Left ventricle myocardium superior (tissue), 1 donor: ENCODE results near the gene OAT. TPM values are rescaled to one million over a fixed set of nuclear protein-coding genes. Genes with fewer than 3 reads are reported as not detected.

Experiments used
- ATAC-seq: fragments of 200-7000 bp; cut with Tn5 transposase; one replicate; pipeline ENCODE4 v1.9.1; 2020; ENCODE audit warnings: mild to moderate bottlenecking, moderate library complexity
- DNase-seq: peaks from one replicate; pipeline ENCODE4 v3.0.0-alpha.2; 2020
- intact Hi-C: fragments of 100-400 bp; cut with micrococcal nuclease; formaldehyde crosslinking; loops from one replicate; pipeline ENCODE4 v1.11.0; 2022
- long read RNA-seq: library from polyadenylated mRNA; unstranded; transcript quantifications from one replicate; pipeline ENCODE4 v2.0.0, GENCODE V29; 2021
- total RNA-seq: library from RNA; stranded (reverse); fragmentation: NEBNext Ultra II Directional; extraction: Animal tissue kit (Norgen Biotek cat#: 25700); gene quantifications from one replicate; pipeline ENCODE4 v1.2.1, GENCODE V29; 2021
- donor health status: DM: no; HTN: yes; CAD: no; lungs with severe emphysema.

Gene OAT
- 22.7 TPM for total RNA-seq
- long read RNA-seq, transcript OAT-201 (10 exons, 2,048 nt), result major isoform, 45 of 48 reads
- long read RNA-seq, partial matches to known transcripts, result 0 of 48 reads
- long read RNA-seq, other reads (novel, unspliced or antisense), result 1 of 48 reads

GRCh38 chr10:124418726-124419501 is at the start of gene OAT:
TSS of gene OAT (minus strand) at chr10:124418923. CDS start at chr10:124412171, 6,752 bp downstream.
- intact Hi-C loops, result no loop called here
- DNase-seq, result peak; percentile 98
- peak; percentile 99 for ATAC-seq

GRCh38 chr10:124467165-124467564 is 48.4 kb upstream of the OAT start:
- ATAC-seq, result no peak
- no peak for DNase-seq
- intact Hi-C loops, result no loop called here

GRCh38 chr10:124465777-124466488 is 47.2 kb upstream of the OAT start:
- intact Hi-C loops, result no loop called here
- no peak for ATAC-seq

GRCh38 chr10:124465003-124465776 is 46.5 kb upstream of the OAT start:
- no peak for DNase-seq
- intact Hi-C loops, result no loop called here
- ATAC-seq, result no peak

More at GRCh38 chr10:124465777-124466488, 47.2 kb upstream of the OAT start:
- DNase-seq, result no peak

DNA sequence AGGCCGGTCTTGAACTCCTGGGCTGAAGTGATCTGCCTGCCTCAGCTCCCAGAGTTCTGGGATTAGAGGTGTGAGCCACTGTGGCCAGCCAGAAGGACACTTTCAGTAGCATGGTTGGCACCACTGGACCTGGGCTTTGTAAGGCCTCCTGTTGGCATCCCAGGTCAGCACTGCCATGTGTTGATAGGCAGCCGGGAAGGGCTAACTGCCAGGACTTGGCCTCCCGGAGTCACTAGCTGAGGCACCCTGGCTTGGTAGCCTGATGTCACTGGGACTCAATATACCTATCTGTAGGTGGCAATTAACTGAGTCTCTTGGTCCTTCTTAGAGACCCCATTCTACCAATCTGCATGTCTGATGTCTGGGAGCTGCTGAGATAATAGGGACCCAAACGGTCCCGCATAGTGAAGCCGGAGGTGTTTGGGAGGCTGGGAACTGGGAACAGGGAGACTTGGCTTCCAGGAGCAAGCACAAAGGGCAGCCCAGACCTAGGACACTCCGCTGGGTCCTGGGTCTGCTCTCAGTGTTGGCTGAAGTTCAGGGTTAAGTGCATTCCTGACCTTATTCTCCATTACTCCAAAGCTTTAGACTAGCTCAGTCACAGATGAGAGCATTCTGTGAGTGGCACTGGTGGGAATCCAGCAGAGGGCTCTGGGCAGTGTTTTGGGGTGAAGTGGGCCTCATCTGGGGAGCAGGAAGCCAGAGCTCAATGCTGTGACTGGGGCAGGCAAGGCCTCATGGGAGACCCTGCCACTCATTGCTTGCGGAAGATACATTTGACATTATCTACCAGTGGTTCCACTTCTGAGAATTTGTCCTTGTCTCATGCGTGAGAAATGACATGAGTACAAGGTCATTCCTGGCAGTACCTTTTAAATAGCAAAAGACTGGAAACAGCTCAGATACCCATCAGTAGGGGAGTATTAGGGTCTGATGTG is 45.6 kb upstream of the OAT start:
- intact Hi-C loops, result no loop called here
- ATAC-seq, result no peak
- no peak for DNase-seq

DNA sequence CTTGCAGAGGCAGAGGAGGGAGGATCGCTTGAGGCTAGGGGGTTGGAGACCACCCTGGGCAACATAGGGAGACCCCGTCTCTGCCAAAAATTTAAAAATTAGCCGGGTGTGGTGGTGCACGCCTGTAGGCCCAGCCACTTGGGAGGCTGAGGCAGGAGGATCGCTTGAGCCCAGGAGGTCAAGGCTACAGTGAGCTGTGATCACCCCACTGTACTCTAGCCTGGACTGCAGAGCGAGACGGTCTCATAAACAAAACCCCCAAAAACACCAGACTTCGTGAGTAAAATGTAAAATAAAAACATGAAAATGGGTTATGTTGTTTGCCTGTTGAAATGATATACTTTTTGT is 43.6 kb upstream of the OAT start:
- DNase-seq (no peak), ATAC-seq (no peak)
- intact Hi-C loops, result no loop called here

GRCh38 chr10:124461642-124462347 is 43.1 kb upstream of the OAT start, which contains the start of gene LHPP:
TSS of gene LHPP (plus strand) at chr10:124461823. CDS start at chr10:124461863, 40 bp downstream.
- intact Hi-C loops, result no loop called here
- ATAC-seq (peak; percentile 98), DNase-seq (peak; percentile 93)

GRCh38 chr10:124460144-124460543 is 41.4 kb upstream of the OAT start:
- ATAC-seq, result no peak
- no peak for DNase-seq
- intact Hi-C loops, result no loop called here

GRCh38 chr10:124459395-124459794 is 40.7 kb upstream of the OAT start:
- intact Hi-C loops, result no loop called here
- DNase-seq (no peak), ATAC-seq (no peak)

DNA sequence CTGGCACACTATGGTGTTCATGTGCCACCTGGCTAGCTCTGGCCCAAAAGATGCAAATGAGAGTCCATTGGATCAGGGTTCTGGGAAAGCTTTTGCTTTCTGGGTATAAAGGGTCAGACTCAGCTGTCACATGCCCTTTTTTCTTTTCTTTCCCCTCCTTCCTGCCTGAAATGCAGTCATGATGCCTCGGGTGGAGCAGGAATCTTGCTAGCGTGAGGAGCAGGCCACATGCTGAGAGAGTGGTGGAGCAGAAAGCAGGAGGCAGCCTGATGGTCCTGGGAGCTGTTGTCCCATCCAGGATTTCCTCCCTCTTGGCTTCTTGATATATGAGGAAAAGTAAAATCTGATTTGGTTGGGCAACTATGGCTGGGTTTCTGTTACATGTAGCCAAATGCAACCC is 40.2 kb upstream of the OAT start:
- intact Hi-C loops, result no loop called here
- no peak for DNase-seq
- ATAC-seq, result no peak

DNA sequence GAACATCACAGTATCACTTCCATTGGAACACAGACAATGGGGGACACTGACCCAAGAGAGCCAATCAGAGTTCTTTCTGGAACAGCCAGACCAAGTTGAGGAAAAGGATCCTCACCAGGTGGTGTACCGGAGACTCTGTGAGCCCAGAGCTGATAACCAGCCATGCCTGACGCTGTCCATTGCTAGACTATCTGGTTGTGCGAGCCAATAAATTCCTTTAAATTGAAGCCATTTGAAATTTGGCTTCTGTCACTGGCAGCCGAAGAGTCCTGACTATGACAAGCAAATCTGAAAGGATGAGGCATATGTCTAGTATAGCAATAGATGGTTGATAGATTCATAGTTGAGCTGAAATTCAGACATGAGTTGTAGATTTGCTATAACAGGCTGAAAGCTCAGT is 39.8 kb upstream of the OAT start:
- DNase-seq, result no peak
- intact Hi-C loops, result no loop called here
- no peak for ATAC-seq

- no peak for ATAC-seq
- intact Hi-C loops, result no loop called here
- no peak for DNase-seq
Measured at GRCh38 chr10:124455441-124455840, 36.7 kb upstream of the OAT start.

DNA sequence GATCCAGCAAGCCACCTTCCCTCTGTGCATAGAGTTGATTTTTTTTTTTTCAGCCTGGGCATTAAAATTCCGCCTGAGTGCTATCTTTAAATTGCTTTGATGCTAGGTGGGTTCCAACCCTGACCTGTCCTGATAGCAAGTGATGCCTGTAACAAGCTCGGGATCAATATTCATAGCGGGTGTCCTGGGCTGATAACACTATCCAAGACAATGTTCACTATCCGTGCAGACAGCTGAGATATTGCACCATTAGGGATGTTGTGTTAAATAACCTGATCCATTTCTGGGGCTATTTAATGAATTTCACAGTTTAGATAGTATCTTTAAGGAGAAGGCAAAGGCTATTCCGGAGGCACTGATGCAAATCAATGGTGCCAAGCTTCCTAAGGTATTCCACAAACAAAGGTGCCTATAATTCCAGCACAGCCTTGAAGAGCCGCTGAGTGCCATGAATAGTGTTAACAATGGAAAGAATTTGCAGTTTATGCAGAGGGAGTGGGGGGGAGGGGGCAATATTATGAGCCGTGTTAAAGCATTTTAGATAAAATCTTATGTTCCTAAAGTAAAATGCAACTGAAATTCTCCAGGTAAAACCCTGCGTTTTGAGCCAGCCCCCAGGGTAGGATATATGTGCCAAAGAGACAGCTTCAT is 35.4 kb upstream of the OAT start:
- intact Hi-C loops, result no loop called here
- no peak for ATAC-seq
- no peak for DNase-seq

- intact Hi-C loops, result no loop called here
- ATAC-seq, result no peak
- no peak for DNase-seq
Measured at GRCh38 chr10:124451276-124451675, 32.6 kb upstream of the OAT start.

DNA sequence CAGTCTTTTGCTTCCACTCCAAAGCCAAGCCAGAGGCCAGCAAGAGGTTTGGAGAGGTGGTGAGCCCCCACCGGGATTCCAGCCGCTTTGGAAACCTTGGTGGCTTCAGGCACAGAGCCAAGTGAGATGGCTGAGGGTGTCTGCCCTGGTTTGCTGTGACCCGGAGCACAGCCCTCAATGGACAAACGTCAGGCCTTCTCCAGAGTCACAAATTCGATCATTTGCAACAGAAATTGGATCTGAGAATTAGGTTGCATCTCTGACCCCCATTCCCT is 32.0 kb upstream of the OAT start:
- ATAC-seq (no peak), DNase-seq (no peak)

GRCh38 chr10:124450012-124450782 is 31.5 kb upstream of the OAT start, which contains the start of gene NKX1-2:
TSS of gene NKX1-2 (minus strand) at chr10:124450035. CDS start at chr10:124449943, 92 bp downstream.
- ATAC-seq, result peak; percentile 46
- intact Hi-C loops, result no loop called here
- no peak for DNase-seq

More for the DNA sequence above, 32.0 kb upstream of the OAT start:
- intact Hi-C loops, result no loop called here
